ENCODE measurements around the gene ERVK3-1. TPM values are rescaled to one million over a fixed set of nuclear protein-coding genes. Genes with fewer than 3 reads are reported as not detected.

The ERVK3-1 gene
- total RNA-seq, 1 donor from 2014 or later: 37.8 TPM

- DNase-seq: no peak
Measured at GRCh38 chr19:58364146-58364545, 59.0 kb downstream of the ERVK3-1 start.

Small RNAs within 50 kb of the gene (small RNA-seq; reads per million reads assigned to genes)
- gene MIR6806 (ENCODE audit: low replicate concordance): 0.08 reads per million
- 0.11 reads per million for gene RNA5SP473 (ENCODE audit: low replicate concordance)

Other genes with a start within 250 kb of the ERVK3-1 start
- 11.3 TPM for gene ZNF135, start 246.1 kb upstream of the ERVK3-1 start, total RNA-seq
- gene ZSCAN18, start 207.1 kb upstream of the ERVK3-1 start, total RNA-seq: 100 TPM
- 20.9 TPM for gene ZNF329, start 154.6 kb upstream of the ERVK3-1 start, total RNA-seq
- gene ZNF274, start 122.3 kb upstream of the ERVK3-1 start, total RNA-seq: 16.5 TPM
- gene ZNF544, start 76.5 kb upstream of the ERVK3-1 start, total RNA-seq: 34.2 TPM
- 9.5 TPM for gene ZNF8, start 26.4 kb upstream of the ERVK3-1 start, total RNA-seq
- 2.5 TPM for gene ZSCAN22, start 21.6 kb downstream of the ERVK3-1 start, total RNA-seq
- gene A1BG, start 48.1 kb downstream of the ERVK3-1 start, total RNA-seq: 5.7 TPM
- gene ZNF497, start 57.4 kb downstream of the ERVK3-1 start, total RNA-seq: 4.9 TPM
- 1.5 TPM for gene ZNF837, start 75.7 kb downstream of the ERVK3-1 start, total RNA-seq
- gene RPS5, start 81.9 kb downstream of the ERVK3-1 start, total RNA-seq: 1,593 TPM
- not detected for gene RNF225, start 90.3 kb downstream of the ERVK3-1 start, total RNA-seq
- gene ZNF584, start 103.3 kb downstream of the ERVK3-1 start, total RNA-seq: 11.0 TPM
- gene ZNF132, start 134.8 kb downstream of the ERVK3-1 start, total RNA-seq: 7.0 TPM
- 5.9 TPM for gene ZNF324B, start 146.2 kb downstream of the ERVK3-1 start, total RNA-seq
- gene ZNF324, start 161.7 kb downstream of the ERVK3-1 start, total RNA-seq: 16.5 TPM
- gene ZNF446, start 171.0 kb downstream of the ERVK3-1 start, total RNA-seq: 8.9 TPM
- 1.3 TPM for gene SLC27A5, start 206.6 kb downstream of the ERVK3-1 start, total RNA-seq
- 3.7 TPM for gene ZBTB45, start 214.4 kb downstream of the ERVK3-1 start, total RNA-seq
- gene TRIM28, start 238.7 kb downstream of the ERVK3-1 start, total RNA-seq: 251 TPM
- 49.4 TPM for gene CHMP2A, start 249.7 kb downstream of the ERVK3-1 start, total RNA-seq

All from tongue (tissue), 3 donors.